Measurements from ENCODE around the gene DPY30. TPM values are rescaled to one million over a fixed set of nuclear protein-coding genes. Genes with fewer than 3 reads are reported as not detected.

Gene DPY30
- total and polyA plus RNA-seq, 3 donors from 2014 or later: 31.8 to 53.7 (median 37.2) TPM

DNA sequence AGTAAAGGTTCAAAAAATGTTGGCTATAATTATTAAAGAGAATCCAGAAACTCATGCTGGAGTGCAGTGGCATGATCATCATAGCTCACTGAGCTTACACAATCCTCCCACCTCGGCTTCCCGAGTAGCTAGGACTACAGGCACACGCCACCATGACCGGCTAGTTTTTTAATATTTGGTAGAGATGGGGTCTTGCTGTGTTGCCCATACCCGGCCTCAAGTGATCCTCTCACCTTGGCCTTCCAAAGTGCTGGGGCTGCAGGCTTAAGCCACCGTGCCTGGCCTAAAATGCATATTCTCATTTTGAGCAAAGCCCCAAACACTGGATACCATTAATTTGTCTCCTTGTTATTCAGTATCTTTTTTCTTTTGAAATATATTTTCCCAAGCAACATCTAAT, 61.2 kb downstream of the DPY30 start:
- 84 to 95% methylated on average over 6 of the region's 6 CpGs for whole genome bisulfite sequencing, 2 donors
- intact Hi-C loops (cut with DNase I; ENCODE audit: low total_unique reads): no loop called here
- Histone ChIP-seq H3K36me3 (ENCODE audit: low read depth, missing control alignments) (no peaks in the 10 kb centered on the region), H3K4me1 (no peaks in the 10 kb centered on the region), H3K9me3 (no peaks in the 10 kb centered on the region), H3K27ac (no peak overlapping the region), H3K4me3 (no peak overlapping the region), H3K27me3 (no peaks in the 10 kb centered on the region)
- DNase-seq: no peak
- TF ChIP-seq, protein P1, sequence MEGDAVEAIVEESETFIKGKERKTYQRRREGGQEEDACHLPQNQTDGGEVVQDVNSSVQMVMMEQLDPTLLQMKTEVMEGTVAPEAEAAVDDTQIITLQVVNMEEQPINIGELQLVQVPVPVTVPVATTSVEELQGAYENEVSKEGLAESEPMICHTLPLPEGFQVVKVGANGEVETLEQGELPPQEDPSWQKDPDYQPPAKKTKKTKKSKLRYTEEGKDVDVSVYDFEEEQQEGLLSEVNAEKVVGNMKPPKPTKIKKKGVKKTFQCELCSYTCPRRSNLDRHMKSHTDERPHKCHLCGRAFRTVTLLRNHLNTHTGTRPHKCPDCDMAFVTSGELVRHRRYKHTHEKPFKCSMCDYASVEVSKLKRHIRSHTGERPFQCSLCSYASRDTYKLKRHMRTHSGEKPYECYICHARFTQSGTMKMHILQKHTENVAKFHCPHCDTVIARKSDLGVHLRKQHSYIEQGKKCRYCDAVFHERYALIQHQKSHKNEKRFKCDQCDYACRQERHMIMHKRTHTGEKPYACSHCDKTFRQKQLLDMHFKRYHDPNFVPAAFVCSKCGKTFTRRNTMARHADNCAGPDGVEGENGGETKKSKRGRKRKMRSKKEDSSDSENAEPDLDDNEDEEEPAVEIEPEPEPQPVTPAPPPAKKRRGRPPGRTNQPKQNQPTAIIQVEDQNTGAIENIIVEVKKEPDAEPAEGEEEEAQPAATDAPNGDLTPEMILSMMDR (IDR thresholded peaks at IDR 0.05): no peak
- TF ChIP-seq POLR2A (IDR thresholded peaks at IDR 0.05): no peak

Other genes with a start within 250 kb of the DPY30 start
- 10 to 100 TPM; 59.9 to 61.1 TPM for gene MEMO1, start 28.8 kb downstream of the DPY30 start, total RNA-seq
- gene MEMO1, start 28.8 kb downstream of the DPY30 start, polyA plus RNA-seq (ENCODE audit: insufficient read depth, low read depth, low replicate concordance): 167 TPM
- gene SPAST, start 23.8 kb upstream of the DPY30 start, total RNA-seq: 10 to 100 TPM; 28.3 to 34.2 TPM
- 18.4 TPM for gene SPAST, start 23.8 kb upstream of the DPY30 start, polyA plus RNA-seq (ENCODE audit: insufficient read depth, low read depth, low replicate concordance)
- 10 to 100 TPM; 19.1 to 23.1 TPM for gene SLC30A6, start 126.1 kb upstream of the DPY30 start, total RNA-seq
- gene SLC30A6, start 126.1 kb upstream of the DPY30 start, polyA plus RNA-seq (ENCODE audit: insufficient read depth, low read depth, low replicate concordance): 11.8 TPM
- under 1 TPM; 0.43 to 0.63 TPM for gene NLRC4, start 225.1 kb upstream of the DPY30 start, total RNA-seq
- gene NLRC4, start 225.1 kb upstream of the DPY30 start, polyA plus RNA-seq (ENCODE audit: insufficient read depth, low read depth, low replicate concordance): 0.70 TPM
- gene YIPF4, start 238.1 kb upstream of the DPY30 start, total RNA-seq: 10 to 100 TPM; 13.9 to 16.0 TPM
- 41.2 TPM for gene YIPF4, start 238.1 kb upstream of the DPY30 start, polyA plus RNA-seq (ENCODE audit: insufficient read depth, low read depth, low replicate concordance)

Data from testis (tissue), 3 donors.